Measurements from ENCODE around the gene PIWIL4.

Gene PIWIL4

DNA sequence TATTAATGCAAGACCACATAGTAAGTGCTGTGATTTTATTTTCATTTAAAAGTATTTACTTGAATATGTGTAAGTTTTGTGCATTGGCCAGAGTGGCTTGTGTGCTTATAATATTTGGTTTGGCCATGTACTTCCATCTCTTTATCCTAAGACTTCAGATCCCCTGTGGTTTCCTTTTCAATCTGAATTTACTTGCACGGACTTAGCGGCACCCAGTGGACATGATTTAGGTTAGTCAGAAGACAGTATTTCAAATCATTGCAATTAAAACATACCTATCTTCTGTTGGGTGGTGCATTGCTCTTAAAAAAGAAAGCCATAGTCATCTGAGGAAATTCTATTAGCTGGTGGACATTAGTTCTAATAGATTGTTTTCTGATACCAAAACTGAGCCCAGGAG lies 30.7 kb downstream of the PIWIL4 start:
- in situ Hi-C loops (cut with HindIII; ENCODE audit: low sequenced_read_pairs): no loop called here
- DNase-seq (ENCODE audit: low read depth): no peak
- TF ChIP-seq, protein P1, sequence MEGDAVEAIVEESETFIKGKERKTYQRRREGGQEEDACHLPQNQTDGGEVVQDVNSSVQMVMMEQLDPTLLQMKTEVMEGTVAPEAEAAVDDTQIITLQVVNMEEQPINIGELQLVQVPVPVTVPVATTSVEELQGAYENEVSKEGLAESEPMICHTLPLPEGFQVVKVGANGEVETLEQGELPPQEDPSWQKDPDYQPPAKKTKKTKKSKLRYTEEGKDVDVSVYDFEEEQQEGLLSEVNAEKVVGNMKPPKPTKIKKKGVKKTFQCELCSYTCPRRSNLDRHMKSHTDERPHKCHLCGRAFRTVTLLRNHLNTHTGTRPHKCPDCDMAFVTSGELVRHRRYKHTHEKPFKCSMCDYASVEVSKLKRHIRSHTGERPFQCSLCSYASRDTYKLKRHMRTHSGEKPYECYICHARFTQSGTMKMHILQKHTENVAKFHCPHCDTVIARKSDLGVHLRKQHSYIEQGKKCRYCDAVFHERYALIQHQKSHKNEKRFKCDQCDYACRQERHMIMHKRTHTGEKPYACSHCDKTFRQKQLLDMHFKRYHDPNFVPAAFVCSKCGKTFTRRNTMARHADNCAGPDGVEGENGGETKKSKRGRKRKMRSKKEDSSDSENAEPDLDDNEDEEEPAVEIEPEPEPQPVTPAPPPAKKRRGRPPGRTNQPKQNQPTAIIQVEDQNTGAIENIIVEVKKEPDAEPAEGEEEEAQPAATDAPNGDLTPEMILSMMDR (IDR thresholded peaks at IDR 0.05; ENCODE audit: low read depth, low read length, missing control alignments): peak; percentile 15
- no peak overlapping the region for H3K4me3 ChIP-seq (ENCODE audit: low read depth, low read length)

DNA sequence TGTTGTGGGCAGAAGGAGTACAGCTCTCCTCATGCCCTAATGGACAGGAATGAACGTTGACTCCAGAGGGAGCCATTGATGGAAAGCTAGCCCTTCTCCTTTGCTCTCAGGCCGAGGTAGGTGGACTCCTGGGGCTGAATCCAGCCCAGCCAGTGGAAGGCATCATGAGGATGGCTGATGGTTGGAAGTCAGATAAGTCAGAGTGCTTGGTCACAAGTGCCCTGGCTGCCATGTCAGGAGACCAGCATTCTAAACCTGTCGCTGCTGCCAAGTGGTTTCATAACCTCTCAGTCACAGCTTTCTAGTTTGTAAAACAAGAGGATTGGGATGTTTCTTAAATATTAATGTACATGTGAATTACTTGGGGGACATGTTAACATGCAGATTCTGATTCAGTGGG lies 32.3 kb downstream of the PIWIL4 start:
- no peak overlapping the region for H3K4me3 ChIP-seq (ENCODE audit: low read depth, low read length)
- DNase-seq (ENCODE audit: low read depth): no peak
- in situ Hi-C loops (cut with HindIII; ENCODE audit: low sequenced_read_pairs): no loop called here
- TF ChIP-seq, protein P1 (IDR thresholded peaks at IDR 0.05; ENCODE audit: low read depth, low read length, missing control alignments): no peak

DNA sequence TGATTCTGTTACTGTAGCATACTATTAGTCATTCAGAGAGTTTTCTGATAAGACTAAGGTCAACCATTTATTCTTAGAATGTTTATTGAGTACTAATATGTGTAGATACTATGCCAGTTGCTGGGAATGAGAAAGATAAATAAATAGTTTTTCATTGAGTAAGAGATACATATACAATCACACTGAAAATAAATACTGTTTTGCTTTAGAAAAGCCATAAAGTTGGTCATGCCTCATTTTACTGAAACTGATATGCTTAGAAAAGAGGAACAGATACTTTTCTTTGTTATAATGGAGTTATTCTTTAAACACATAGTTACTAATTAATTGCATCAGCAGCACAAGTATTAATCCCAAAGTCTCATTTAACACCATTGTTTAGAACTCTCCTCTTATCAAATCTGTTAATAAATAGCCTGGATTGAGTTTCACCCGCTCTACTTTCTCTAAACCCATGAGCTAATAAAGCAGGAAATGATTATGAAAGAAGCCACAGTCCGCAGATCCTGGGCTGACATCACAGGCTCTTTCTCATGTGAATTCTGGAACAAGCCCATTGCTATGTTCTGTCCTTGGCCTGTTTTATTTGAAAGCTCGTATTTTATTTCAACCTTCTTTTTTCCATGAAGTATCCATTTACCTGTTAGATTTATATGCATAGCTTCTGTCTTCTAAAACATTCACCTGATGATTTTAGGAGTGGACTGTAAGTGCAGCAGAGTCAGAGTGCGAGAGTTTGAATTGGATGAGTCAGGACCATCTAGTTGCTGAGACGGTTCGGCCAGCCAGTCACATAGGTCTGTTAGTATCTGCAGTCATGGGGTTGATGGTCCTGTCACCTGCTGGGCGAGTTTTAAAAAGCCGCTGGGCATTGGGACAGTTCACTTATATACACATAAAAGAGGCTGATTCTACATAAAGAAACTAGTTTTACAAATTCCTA lies 35.5 kb downstream of the PIWIL4 start:
- in situ Hi-C loops (cut with HindIII; ENCODE audit: low sequenced_read_pairs): no loop called here
- no peak overlapping the region for H3K4me3 ChIP-seq (ENCODE audit: low read depth, low read length)
- TF ChIP-seq, protein P1 (IDR thresholded peaks at IDR 0.05; ENCODE audit: low read depth, low read length, missing control alignments): no peak
- DNase-seq (ENCODE audit: low read depth): no peak

DNA sequence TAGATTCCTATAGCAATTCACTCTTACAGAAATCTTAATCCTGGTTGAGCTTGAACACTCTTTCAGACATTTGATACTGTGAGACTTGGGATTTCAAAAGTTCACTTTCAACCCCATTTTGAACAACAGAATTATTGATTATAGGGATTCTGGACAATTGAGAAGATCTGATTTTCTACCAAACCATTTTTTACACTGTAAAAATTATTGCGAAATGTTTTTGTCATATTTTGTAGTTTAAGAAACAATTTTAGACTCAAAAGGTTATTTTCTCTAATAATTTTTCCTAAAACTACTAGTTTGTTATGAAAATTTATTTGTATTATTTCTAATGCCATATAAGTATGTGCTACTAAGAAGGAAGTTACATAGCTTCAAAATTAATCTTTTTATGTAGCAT lies 36.4 kb downstream of the PIWIL4 start:
- DNase-seq (ENCODE audit: low read depth): no peak
- no peak overlapping the region for H3K4me3 ChIP-seq (ENCODE audit: low read depth, low read length)
- TF ChIP-seq, protein P1 (IDR thresholded peaks at IDR 0.05; ENCODE audit: low read depth, low read length, missing control alignments): no peak
- in situ Hi-C loops (cut with HindIII; ENCODE audit: low sequenced_read_pairs): no loop called here

DNA sequence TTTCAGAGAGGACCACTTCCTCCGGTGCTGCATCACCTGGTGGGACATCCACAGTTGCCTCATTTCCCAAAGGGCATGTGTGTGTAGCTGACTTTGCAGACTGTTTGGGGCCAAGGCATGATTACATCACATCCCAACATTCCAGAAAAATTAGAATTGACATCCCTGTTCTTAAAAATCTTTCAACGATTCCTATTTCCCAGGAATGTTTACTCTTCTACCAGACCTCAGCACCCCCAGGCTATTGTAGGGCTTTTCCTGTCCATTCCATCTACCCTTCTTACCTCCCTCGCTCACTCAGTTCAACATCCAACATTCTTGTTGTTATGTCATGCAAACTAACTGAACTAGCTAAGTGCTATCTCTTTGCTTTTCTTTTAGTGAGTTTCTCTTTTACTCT lies 37.3 kb downstream of the PIWIL4 start:
- no peak overlapping the region for H3K4me3 ChIP-seq (ENCODE audit: low read depth, low read length)
- in situ Hi-C loops (cut with HindIII; ENCODE audit: low sequenced_read_pairs): no loop called here
- no peak for DNase-seq (ENCODE audit: low read depth)
- TF ChIP-seq, protein P1 (IDR thresholded peaks at IDR 0.05; ENCODE audit: low read depth, low read length, missing control alignments): no peak

DNA sequence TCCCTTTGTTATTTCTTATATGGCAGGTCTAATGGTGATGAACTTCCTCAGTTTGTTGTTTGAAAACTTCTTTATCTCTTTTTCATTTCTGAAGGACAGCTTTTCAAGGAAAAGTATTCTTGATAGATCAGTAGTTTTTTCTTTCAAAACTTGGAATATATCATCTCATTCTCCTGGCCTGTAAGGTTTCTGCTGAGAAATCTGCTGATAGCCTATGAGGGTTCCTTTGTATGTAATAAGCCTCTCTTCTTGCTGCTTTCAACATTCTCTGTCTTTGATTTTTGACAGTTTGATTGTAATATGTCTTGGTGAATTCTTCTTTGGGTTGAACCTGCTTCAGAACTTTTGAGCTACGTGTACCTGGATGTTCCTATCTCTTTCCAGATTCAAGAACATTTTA lies 46.0 kb downstream of the PIWIL4 start:
- in situ Hi-C loops (cut with HindIII; ENCODE audit: low sequenced_read_pairs): no loop called here
- no peak for DNase-seq (ENCODE audit: low read depth)
- no peak overlapping the region for H3K4me3 ChIP-seq (ENCODE audit: low read depth, low read length)
- TF ChIP-seq, protein P1 (IDR thresholded peaks at IDR 0.05; ENCODE audit: low read depth, low read length, missing control alignments): no peak
